GOT3 (cell line): Measurements from ENCODE around the gene SDCCAG8.

ENCODE experiments used
- DNase-seq: peaks from one replicate; lab custom pipeline; 2025; ENCODE audit warnings: mixed read lengths; lab: John Stamatoyannopoulos, UW

The SDCCAG8 gene

GRCh38 chr1:243281672-243282071 is 25.8 kb downstream of the SDCCAG8 start:
- no peak for DNase-seq

DNA sequence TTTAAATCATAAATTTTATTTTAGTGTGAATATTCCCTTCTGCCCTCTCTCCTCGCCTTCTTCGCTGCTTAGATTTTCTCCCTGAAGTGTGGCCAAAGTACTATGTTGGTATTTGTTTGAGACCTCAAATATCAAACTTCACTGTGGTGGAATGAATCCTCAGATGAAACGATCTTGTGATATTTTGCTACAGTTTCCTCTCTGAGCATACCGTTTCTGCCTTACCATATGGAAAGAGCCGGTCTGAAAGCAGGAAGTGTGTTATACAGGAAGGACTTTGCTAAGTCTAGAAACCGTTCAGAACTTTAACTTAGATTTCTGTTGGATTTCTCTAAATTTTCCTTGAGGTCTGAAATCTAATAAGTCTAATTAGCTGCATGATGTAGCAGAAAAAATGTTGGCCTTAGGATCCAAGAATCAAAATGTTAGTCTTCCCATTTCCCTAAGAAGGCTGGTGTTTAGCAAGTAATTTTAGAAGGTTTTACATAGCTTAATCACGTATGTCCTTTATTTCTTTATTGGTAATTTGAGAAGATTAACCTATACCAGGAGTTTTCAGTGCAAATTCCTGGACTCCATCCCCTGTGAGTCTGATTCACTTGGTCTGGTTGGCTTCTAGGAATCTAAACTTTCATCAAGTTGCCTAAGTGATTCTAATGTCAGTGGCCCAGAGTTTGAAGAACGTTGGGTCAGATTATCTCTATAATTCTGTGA is 30.7 kb downstream of the SDCCAG8 start:
- DNase-seq = no peak

DNA sequence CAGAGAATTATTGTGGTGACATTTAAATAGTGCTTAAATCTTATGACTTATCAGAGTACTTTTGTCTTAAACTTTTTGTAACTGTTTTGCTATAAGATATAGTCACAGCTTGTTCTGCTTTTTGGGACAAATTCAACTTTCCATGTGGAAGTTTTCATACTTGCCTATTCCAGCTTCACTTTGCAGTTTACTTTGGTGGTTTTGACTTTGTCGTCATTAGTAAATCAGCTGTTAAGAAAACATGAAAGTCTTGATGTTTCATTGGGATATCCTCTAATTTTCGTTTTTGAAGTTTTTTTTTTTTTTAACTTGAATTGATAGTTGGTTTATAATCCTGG is 31.3 kb downstream of the SDCCAG8 start:
- DNase-seq = no peak

- DNase-seq = no peak
Observed at GRCh38 chr1:243287652-243288051, 31.8 kb downstream of the SDCCAG8 start.

DNA sequence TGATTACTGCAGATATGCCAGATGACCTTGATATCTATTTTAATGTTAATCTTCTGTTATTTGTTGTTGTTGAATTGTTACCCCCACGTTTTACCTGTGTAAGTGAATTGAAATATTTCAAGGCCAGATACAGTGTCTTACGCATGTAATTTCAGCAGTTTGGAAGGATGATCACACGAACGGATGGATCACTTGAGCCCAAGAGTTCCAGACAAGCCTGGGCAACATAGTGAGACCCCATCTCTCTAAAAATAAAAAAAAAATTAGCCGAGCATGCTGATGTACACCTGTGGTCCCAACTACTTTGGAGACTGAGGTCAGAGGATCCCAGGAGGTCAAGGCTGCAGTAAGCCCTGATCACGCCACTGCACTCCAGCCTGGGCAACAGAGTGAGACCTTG is 32.2 kb downstream of the SDCCAG8 start:
- no peak for DNase-seq

GRCh38 chr1:243291292-243291691 is 35.5 kb downstream of the SDCCAG8 start:
- DNase-seq = no peak

DNA sequence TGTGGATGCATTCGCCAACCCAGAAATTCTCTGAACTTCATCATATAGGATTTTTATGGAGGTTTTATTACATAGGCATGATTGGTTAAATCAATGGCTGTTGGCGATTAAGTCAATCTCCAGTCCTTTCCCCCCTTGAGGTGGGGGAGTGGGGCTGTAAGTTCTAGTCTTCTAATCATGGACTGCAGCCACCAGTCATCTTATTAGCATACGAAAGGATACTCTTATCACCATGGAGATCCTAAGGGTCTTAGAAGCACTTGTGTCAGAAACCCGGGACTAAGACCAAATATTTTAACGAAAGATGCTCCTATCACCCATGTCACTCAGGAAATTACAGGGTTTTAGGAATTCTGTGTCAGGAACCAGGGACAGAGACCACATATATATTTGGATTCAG is 36.3 kb downstream of the SDCCAG8 start:
- DNase-seq = no peak

DNA sequence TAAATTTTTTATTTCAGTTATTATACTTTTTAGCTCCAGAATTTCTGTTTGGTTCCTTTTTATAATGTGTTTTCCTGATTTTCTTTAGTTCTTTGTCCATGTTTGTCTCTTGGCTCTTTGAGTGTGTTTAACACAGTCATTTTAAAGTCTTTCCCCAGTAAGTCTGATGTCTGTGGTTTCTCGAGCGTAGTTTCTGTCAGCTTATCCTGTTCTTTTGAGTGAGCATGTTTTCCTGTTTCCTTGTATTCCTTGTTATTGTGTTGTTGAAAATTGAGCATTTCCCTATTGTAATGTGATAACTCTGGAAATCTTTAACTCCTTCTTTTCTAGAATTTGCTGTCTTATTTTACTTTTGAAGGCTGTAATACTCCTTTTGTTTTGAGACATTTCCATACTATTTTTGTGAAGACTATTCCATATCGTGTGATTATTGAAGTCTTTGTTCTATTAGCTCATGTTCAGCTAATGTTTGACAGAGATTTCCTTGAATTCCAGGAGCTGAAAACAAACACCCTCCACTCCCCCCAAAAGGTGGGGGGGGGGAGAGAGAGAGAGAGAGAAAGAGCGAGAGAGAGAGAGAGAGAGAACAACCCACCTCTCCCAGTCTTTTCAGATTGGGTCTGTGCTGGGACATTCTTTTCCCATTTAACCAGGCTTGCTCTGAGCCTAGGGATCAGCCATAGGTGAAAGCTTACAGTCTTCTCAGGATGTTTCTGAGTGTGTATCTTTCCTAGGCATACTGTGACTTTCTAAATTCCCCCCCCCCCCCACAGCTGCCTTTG is 38.3 kb downstream of the SDCCAG8 start:
- no peak for DNase-seq

DNA sequence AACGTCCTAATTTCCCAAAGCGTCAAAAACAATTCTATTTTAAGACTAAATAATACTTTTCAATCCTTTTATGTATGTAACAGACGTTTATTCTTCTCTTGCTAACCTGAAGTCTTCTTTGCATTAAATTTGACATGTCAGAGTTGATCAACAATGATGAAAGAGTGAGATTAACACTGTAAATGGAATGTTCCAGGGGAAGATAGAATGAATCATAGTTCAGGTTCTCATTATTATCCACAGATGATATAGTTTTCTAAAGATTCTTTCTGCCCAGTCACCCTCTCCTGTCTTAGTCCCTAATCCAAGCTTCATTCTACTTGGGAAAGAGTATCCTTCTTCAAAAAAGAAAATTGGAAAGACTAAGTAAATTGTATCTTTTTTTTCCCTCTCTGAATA is 38.9 kb downstream of the SDCCAG8 start:
- no peak for DNase-seq

- DNase-seq = no peak
Observed at GRCh38 chr1:243299069-243299468, 43.2 kb downstream of the SDCCAG8 start.

- DNase-seq = no peak
Observed at GRCh38 chr1:243301059-243301458, 45.2 kb downstream of the SDCCAG8 start.

- no peak for DNase-seq
Observed at GRCh38 chr1:243311809-243312208, 56.0 kb downstream of the SDCCAG8 start.

DNA sequence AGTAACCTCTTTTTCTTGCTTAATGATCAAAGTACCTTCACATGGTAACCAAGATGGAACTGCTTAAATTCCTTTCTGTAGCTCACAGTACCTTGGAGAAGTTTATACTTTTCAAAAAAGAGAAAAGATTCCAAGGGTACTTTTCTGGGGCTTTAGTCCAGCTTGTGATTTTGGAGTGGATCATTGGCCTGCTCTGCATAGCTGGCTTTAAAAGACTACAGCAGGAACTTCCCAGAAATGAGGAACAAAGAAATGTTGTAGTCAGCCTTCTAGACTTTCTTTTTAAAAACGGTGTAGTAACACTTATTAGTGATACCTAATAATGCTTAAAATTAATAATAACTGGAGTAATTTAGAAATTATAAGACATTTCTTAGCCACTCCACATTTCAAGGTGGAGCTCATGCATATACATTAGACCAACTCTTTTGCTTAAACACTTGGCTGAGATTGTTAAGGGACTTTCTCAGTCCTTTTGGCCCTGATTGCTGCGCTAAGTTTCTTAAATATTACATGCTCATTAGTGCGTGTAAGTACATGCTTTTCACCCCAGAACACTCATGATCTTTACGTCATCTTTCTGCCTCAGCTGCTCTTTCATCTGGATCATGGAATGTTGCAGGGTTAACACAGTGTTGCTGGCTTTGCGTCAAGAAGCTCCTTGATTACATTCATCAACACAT is 57.3 kb downstream of the SDCCAG8 start:
- no peak for DNase-seq

DNA sequence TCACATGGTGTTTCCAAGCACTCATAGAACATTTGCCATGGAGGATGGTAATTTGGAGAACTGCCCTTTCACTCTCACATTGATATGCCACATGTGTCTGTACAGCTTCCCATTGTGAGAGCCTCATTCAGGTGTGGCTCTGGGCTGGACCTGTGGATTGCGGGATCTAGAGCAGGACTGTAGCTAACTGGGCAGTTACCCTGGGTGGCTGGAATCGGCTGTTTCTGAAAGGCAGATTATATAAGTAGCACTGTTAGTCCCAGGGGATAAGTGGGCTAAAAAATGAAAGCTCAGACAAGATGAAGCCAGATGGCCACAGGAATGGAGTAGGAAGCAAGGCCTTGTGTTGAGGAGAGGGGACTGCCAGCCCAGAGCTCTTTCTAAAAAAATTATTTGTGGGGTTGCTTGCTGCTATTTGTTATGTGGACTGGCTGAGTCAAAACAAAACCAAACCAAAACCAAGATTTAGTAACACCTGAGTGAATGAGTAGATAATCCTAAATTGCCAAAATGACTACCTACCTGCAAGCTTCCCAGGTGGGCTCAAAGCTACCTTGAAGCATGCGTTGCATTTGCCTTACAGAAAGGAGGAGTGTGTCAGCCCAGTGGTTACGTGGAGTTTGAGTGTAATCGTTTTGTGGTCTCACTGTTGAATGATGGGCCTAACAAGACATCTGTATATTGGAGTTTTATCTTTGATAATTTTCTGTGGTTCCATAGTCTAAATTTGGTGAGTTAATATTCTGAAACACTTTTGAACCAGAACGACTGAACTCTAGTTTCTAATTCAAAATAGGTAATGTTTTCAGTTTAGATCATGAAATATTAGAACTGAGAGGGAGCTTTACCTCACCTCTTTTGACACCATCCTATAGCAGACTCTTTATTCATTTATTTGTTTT is 58.0 kb downstream of the SDCCAG8 start:
- DNase-seq = no peak

- DNase-seq = no peak
Observed at GRCh38 chr1:243315455-243315854, 59.6 kb downstream of the SDCCAG8 start.

GRCh38 chr1:243315893-243316292 is 60.1 kb downstream of the SDCCAG8 start:
- DNase-seq = no peak

DNA sequence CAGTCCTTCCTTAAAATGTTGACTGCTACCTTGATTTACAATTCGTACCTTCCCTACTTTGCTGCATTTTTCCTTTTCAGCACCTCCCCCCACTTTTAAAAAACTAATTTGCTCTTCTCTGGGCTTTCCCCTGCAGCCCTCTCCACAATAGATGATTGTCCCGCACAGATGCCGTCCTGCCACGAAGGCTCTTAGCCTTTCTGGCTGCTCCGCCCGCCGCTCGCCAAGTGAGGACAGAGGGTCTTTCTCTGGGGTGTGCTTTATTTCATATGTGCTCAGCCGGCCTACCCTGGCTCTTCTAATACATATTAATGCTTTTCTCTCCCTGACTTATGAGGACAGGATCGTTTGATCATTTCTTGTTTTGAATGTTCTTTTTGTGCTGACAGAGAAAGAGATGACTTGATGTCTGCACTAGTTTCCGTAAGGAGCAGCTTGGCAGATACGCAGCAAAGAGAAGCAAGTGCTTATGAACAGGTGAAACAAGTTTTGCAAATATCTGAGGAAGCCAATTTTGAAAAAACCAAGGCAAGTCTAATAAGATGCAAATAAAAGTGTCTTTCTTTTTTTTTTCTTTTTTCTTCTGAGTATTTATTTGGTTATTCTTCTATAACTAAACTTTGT is 60.6 kb downstream of the SDCCAG8 start:
- DNase-seq = no peak

DNA sequence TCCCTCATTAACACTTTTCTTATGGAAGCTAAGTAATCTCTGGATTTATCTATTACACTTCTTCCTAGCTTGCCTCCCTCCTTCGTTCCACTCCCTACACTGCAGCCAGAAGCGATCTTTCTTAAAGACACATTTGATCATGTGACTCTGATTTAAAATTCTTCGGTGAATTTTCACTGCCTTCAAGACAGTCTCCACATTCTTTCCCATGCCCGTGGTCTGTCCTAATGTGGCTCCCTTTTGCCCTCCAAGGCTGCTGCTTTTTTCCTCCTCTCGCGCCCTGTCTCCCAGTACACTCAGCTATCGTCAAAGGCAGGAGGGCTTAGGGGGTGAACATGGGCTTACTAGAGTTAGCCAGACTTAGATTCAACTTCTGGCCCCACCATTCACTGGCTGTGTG is 64.4 kb downstream of the SDCCAG8 start:
- no peak for DNase-seq

GRCh38 chr1:243322326-243322725 is 66.5 kb downstream of the SDCCAG8 start:
- DNase-seq = no peak

DNA sequence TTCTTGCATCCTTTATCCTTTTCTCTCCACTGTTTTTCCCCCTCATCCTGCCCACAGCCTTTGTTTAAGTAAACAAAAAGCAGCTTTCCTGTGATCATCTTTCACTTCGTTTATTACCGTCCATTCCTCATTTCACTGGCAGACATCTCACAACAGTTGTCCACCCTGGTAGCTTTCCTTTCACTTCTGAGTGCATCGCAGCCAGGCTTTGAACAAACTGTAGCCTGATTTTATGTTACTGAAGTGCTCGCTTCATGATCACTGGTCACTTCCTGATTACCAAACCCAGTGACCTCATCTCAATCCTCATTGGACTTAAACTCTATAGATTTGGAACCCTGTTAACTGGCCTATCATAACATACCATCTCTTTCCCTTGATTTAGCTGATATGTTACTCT is 67.7 kb downstream of the SDCCAG8 start:
- DNase-seq = no peak

GRCh38 chr1:243325305-243325890 is 69.6 kb downstream of the SDCCAG8 start:
- no peak for DNase-seq
